ENCODE data around the gene SLC26A1. TPM values are rescaled to one million over a fixed set of nuclear protein-coding genes. Genes with fewer than 3 reads are reported as not detected.

Gene SLC26A1
- total and polyA plus RNA-seq, 2 of the 13 experiments (the other 11 are each of a cell fraction or from before 2014, with no cell fraction given): 5.4 to 22.9 TPM

GRCh38 chr4:985123-985830 lies 7.9 kb downstream of the SLC26A1 start (continued):
- TF ChIP-seq ZNF280D (CRISPR knock-in tag; IDR thresholded peaks at IDR 0.05) (peak; percentile 41; the same call in 1 of the 2 replicates), TARDBP (CRISPR knock-in tag; IDR thresholded peaks at IDR 0.05) (peak; percentile 54; the same call in 1 of the 2 replicates), ZNF776 (CRISPR knock-in tag; IDR thresholded peaks at IDR 0.05) (no peak), ZNF18 (CRISPR knock-in tag; IDR thresholded peaks at IDR 0.05; ENCODE audit: insufficient replicate concordance) (peak; percentile 63), E2F1 (CRISPR knock-in tag; IDR thresholded peaks at IDR 0.05) (no peak), GATAD1 (CRISPR knock-in tag; IDR thresholded peaks at IDR 0.05) (peak; percentile 21; the same call in 1 of the 2 replicates), MEF2D (CRISPR knock-in tag; IDR thresholded peaks at IDR 0.05) (peak; percentile 35; the same call in 1 of the 2 replicates), ZNF563 (CRISPR knock-in tag; IDR thresholded peaks at IDR 0.05) (0 out of 2 replicates have a peak, but pooled peaks have one; percentile 49), ARID5B (CRISPR knock-in tag; IDR thresholded peaks at IDR 0.05) (peak; percentile 24; the same call in 1 of the 2 replicates), YEATS2 (CRISPR knock-in tag; IDR thresholded peaks at IDR 0.05; ENCODE audit: borderline replicate concordance) (no peak), YY1 (IDR thresholded peaks at IDR 0.05; ENCODE audit: insufficient read depth, insufficient replicate concordance, low read depth, low read length) (peak; percentile 63), ZNF143 (CRISPR knock-in tag; IDR thresholded peaks at IDR 0.05) (no peak), ZNF225 (CRISPR knock-in tag; IDR thresholded peaks at IDR 0.05) (no peak), THAP11 (CRISPR knock-in tag; IDR thresholded peaks at IDR 0.05) (no peak; the same call in 1 of the 2 replicates), KLF16 (CRISPR knock-in tag; IDR thresholded peaks at IDR 0.05) (0 out of 4 replicates have a peak, but pooled peaks of 1 of the 2 experiments have one; percentile 19), CCDC6 (CRISPR knock-in tag; IDR thresholded peaks at IDR 0.05) (no peak), DPF2 (CRISPR knock-in tag; IDR thresholded peaks at IDR 0.05; ENCODE audit: borderline replicate concordance, low read depth) (no peak), ZNF274 (CRISPR knock-in tag; IDR thresholded peaks at IDR 0.05) (no peak), DRAP1 (CRISPR knock-in tag; IDR thresholded peaks at IDR 0.05) (peak; percentile 45; the same call in 1 of the 2 replicates)

Data from HepG2 (cell line).